ENCODE data around the gene CHST3.

The CHST3 gene

DNA sequence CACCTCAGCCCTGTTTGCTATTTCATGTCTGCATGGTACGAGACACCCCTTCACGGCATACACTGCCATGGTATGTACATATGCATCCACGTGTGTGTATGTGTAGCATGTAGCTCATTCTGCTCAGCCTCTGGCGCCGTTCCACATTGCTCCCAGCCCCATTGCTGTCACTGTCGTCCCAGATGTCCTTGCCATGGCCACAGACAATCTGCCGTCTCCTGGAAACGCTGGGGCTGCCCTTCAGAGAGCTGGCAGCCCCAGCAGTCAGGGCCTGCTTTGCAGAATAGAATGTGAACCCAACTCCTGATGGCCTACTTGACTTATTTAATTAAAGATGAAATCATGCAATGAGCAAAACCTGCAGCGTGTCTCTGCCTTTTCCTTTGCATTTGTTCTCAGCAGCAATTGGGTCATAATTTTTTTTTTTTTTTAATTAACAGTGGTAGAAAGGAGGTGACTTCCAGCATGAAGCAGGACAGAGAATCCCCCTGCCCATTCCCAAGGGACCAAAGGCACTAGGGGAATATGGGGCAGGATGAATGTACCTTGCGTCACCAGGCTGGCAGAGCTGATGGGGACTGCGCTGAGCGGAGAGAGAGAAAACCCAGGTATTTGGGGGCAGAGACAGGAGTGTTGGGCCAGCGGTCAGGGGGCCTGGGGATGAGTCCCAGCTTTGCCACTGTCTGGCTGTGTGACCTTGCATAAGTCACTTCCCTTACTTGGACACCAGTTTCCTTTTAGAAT, 49.2 kb downstream of the CHST3 start:
- H3K4me3 ChIP-seq (ENCODE audit: insufficient read depth, low read length, poor library complexity, severe bottlenecking): no peak overlapping the region
- H3K4me2 ChIP-seq (ENCODE audit: low read depth, low read length, poor library complexity, severe bottlenecking): no peak overlapping the region
- no peaks in the 10 kb centered on the region for H3K9me2 ChIP-seq (replicated peaks; ENCODE audit: insufficient read depth, low read length)
- no peaks in the 10 kb centered on the region for H4K20me1 ChIP-seq (ENCODE audit: low read depth, low read length)
- no peaks in the 10 kb centered on the region for H3K79me2 ChIP-seq (ENCODE audit: insufficient read depth, low read length)
- H3K9ac ChIP-seq (ENCODE audit: low read length): no peak overlapping the region
- no peak overlapping the region for H2AFZ ChIP-seq (ENCODE audit: low read depth, low read length, severe bottlenecking)
- H3K36me3 ChIP-seq (ENCODE audit: low read length): no peaks in the 10 kb centered on the region
- no peaks in the 10 kb centered on the region for H3K27me3 ChIP-seq (ENCODE audit: low read length)
- H3F3A ChIP-seq (ENCODE audit: insufficient read depth): no peaks in the 10 kb centered on the region
- TF ChIP-seq EZH2phosphoT487 (conservative IDR thresholded peaks at IDR 0.05; ENCODE audit: low read length): no peak
- TF ChIP-seq, protein P1, sequence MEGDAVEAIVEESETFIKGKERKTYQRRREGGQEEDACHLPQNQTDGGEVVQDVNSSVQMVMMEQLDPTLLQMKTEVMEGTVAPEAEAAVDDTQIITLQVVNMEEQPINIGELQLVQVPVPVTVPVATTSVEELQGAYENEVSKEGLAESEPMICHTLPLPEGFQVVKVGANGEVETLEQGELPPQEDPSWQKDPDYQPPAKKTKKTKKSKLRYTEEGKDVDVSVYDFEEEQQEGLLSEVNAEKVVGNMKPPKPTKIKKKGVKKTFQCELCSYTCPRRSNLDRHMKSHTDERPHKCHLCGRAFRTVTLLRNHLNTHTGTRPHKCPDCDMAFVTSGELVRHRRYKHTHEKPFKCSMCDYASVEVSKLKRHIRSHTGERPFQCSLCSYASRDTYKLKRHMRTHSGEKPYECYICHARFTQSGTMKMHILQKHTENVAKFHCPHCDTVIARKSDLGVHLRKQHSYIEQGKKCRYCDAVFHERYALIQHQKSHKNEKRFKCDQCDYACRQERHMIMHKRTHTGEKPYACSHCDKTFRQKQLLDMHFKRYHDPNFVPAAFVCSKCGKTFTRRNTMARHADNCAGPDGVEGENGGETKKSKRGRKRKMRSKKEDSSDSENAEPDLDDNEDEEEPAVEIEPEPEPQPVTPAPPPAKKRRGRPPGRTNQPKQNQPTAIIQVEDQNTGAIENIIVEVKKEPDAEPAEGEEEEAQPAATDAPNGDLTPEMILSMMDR (IDR thresholded peaks at IDR 0.05; ENCODE audit: insufficient read depth, low read length, poor library complexity, severe bottlenecking): no peak
- no peak overlapping the region for H3K27ac ChIP-seq (ENCODE audit: low read depth, low read length)
- H3K9me3 ChIP-seq (ENCODE audit: insufficient read depth, low read length): no peaks in the 10 kb centered on the region

- Histone ChIP-seq H3F3A (ENCODE audit: insufficient read depth) (no peaks in the 10 kb centered on the region), H3K36me3 (ENCODE audit: low read length) (no peaks in the 10 kb centered on the region), H3K9me2 (replicated peaks; ENCODE audit: insufficient read depth, low read length) (no peaks in the 10 kb centered on the region), H3K27me3 (ENCODE audit: low read length) (no peaks in the 10 kb centered on the region), H3K9ac (ENCODE audit: low read length) (no peak overlapping the region), H3K27ac (ENCODE audit: low read depth, low read length) (no peak overlapping the region), H3K9me3 (ENCODE audit: insufficient read depth, low read length) (no peaks in the 10 kb centered on the region), H4K20me1 (ENCODE audit: low read depth, low read length) (no peaks in the 10 kb centered on the region), H3K79me2 (ENCODE audit: insufficient read depth, low read length) (no peaks in the 10 kb centered on the region), H3K4me3 (ENCODE audit: insufficient read depth, low read length, poor library complexity, severe bottlenecking) (no peak overlapping the region), H3K4me2 (ENCODE audit: low read depth, low read length, poor library complexity, severe bottlenecking) (no peak overlapping the region), H2AFZ (ENCODE audit: low read depth, low read length, severe bottlenecking) (no peak overlapping the region)
- TF ChIP-seq, protein P1 (IDR thresholded peaks at IDR 0.05; ENCODE audit: insufficient read depth, low read length, poor library complexity, severe bottlenecking): no peak
- TF ChIP-seq EZH2phosphoT487 (conservative IDR thresholded peaks at IDR 0.05; ENCODE audit: low read length): no peak
Measured at GRCh38 chr10:72014197-72014596, 50.0 kb downstream of the CHST3 start.

GRCh38 chr10:72014785-72015480, 50.7 kb downstream of the CHST3 start:
- Histone ChIP-seq H3K36me3 (ENCODE audit: low read length) (no peaks in the 10 kb centered on the region), H3K9ac (ENCODE audit: low read length) (no peak overlapping the region)
- no peak for TF ChIP-seq EZH2phosphoT487 (conservative IDR thresholded peaks at IDR 0.05; ENCODE audit: low read length)
- TF ChIP-seq, protein P1 (IDR thresholded peaks at IDR 0.05; ENCODE audit: insufficient read depth, low read length, poor library complexity, severe bottlenecking): no peak

More at GRCh38 chr10:72014785-72015480, 50.7 kb downstream of the CHST3 start:
- H3K9me3 ChIP-seq (ENCODE audit: insufficient read depth, low read length): no peaks in the 10 kb centered on the region
- H3K27me3 ChIP-seq (ENCODE audit: low read length): no peaks in the 10 kb centered on the region
- H2AFZ ChIP-seq (ENCODE audit: low read depth, low read length, severe bottlenecking): no peak overlapping the region
- no peak overlapping the region for H3K4me2 ChIP-seq (ENCODE audit: low read depth, low read length, poor library complexity, severe bottlenecking)
- H4K20me1 ChIP-seq (ENCODE audit: low read depth, low read length): no peaks in the 10 kb centered on the region
- no peaks in the 10 kb centered on the region for H3F3A ChIP-seq (ENCODE audit: insufficient read depth)
- H3K4me3 ChIP-seq (ENCODE audit: insufficient read depth, low read length, poor library complexity, severe bottlenecking): no peak overlapping the region
- no peaks in the 10 kb centered on the region for H3K9me2 ChIP-seq (replicated peaks; ENCODE audit: insufficient read depth, low read length)
- no peak overlapping the region for H3K27ac ChIP-seq (ENCODE audit: low read depth, low read length)
- no peaks in the 10 kb centered on the region for H3K79me2 ChIP-seq (ENCODE audit: insufficient read depth, low read length)
